ENCODE results near the gene NT5C1A. TPM values are rescaled to one million over a fixed set of nuclear protein-coding genes. Genes with fewer than 3 reads are reported as not detected.

Gene NT5C1A
- total and polyA plus RNA-seq, 5 donors = 5.7 to 44.8 (median 40.7) TPM

- H3K4me3 ChIP-seq (ENCODE audit: low read length) = no peak overlapping the region
- no peaks in the 10 kb centered on the region for H3K4me1 ChIP-seq (ENCODE audit: control insufficient read depth, insufficient read depth, low read length)
- WGBS = 82% methylated on average over 4 of the region's 4 CpGs
- intact Hi-C loops (cut with DNase I) = no loop called here
- DNase-seq (no peak), ATAC-seq (no peak)
- H3K27me3 ChIP-seq (ENCODE audit: control insufficient read depth, insufficient read depth) = no peaks in the 10 kb centered on the region
- no peak overlapping the region for H3K27ac ChIP-seq (ENCODE audit: low read length)
- H3K9me3 ChIP-seq (ENCODE audit: control insufficient read depth, low read length) = no peaks in the 10 kb centered on the region
These were observed 5.7 kb upstream of the NT5C1A start for GRCh38 chr1:39677645-39678044.

DNA sequence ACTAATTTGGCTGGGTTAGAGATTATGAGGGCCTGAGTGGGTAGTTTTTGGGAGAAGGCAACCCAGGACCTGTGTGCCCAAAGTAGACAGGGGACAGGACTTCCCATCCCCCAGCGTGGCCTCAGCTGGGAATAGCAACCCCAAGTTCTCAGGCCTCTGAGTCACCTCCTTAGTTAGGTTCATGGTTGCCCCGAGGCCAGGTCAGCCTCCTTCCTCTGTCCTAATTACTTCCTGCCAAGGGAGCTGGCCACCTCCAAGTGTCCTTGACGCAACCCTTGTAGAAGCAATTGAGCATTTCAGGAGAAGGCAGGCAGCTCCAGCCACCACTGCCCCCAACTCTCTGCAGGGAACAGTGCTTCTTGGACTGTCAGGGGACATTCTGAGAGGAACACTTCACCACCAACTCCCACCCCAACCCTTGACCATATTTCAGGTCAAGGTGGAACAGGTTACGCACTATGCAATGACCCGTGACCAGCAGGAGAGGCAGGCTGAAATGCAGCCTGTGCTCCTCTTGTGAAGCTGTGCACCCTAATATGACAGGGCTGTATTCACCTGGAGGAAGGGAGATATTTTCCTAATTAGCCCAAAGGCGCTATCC lies 5.1 kb upstream of the NT5C1A start:
- no peak for ATAC-seq
- Histone ChIP-seq H3K27me3 (ENCODE audit: control insufficient read depth, insufficient read depth) (no peaks in the 10 kb centered on the region), H3K9me3 (ENCODE audit: control insufficient read depth, low read length) (no peaks in the 10 kb centered on the region), H3K4me1 (ENCODE audit: control insufficient read depth, insufficient read depth, low read length) (no peaks in the 10 kb centered on the region), H3K4me3 (ENCODE audit: low read length) (no peak overlapping the region), H3K27ac (ENCODE audit: low read length) (no peak overlapping the region)
- intact Hi-C loops (cut with DNase I) = no loop called here
- WGBS = 80% methylated on average over 6 of the region's 6 CpGs
- no peak for DNase-seq

GRCh38 chr1:39675220-39675619 lies 3.3 kb upstream of the NT5C1A start:
- intact Hi-C loops (cut with DNase I) = no loop called here
- 85% methylated on average over 1 of the region's 1 CpG for WGBS
- no peaks in the 10 kb centered on the region for H3K27me3 ChIP-seq (ENCODE audit: control insufficient read depth, insufficient read depth)
- ATAC-seq (no peak), DNase-seq (no peak)
- H3K9me3 ChIP-seq (ENCODE audit: control insufficient read depth, low read length) = no peaks in the 10 kb centered on the region
- H3K4me1 ChIP-seq (ENCODE audit: control insufficient read depth, insufficient read depth, low read length) = no peaks in the 10 kb centered on the region
- no peak overlapping the region for H3K4me3 ChIP-seq (ENCODE audit: low read length)
- no peak overlapping the region for H3K27ac ChIP-seq (ENCODE audit: low read length)

GRCh38 chr1:39673215-39673614 lies 1.3 kb upstream of the NT5C1A start:
- no peak for ATAC-seq
- no peak for DNase-seq
- Histone ChIP-seq H3K27me3 (ENCODE audit: control insufficient read depth, insufficient read depth) (no peaks in the 10 kb centered on the region), H3K4me1 (ENCODE audit: control insufficient read depth, insufficient read depth, low read length) (peaks cover 2% of the 10 kb centered on the region), H3K27ac (ENCODE audit: low read length) (no peak overlapping the region), H3K9me3 (ENCODE audit: control insufficient read depth, low read length) (no peaks in the 10 kb centered on the region), H3K4me3 (ENCODE audit: low read length) (no peak overlapping the region)
- intact Hi-C loops (cut with DNase I) = no loop called here
- 87% methylated on average over 3 of the region's 3 CpGs for WGBS

GRCh38 chr1:39672551-39672947 lies 642 bp upstream of the NT5C1A start:
- no peaks in the 10 kb centered on the region for H3K27me3 ChIP-seq (ENCODE audit: control insufficient read depth, insufficient read depth)
- ATAC-seq (peak; percentile 20 to 37), DNase-seq (peak in 2 of 3 donors; percentile 52 to 71)
- WGBS = 25% methylated on average over 12 of the region's 12 CpGs
- intact Hi-C loops (cut with DNase I) = no loop called here
- H3K9me3 ChIP-seq (ENCODE audit: control insufficient read depth, low read length) = no peaks in the 10 kb centered on the region
- peaks cover 2% of the 10 kb centered on the region for H3K4me1 ChIP-seq (ENCODE audit: control insufficient read depth, insufficient read depth, low read length)
- H3K4me3 ChIP-seq (ENCODE audit: low read length) = peak overlapping the region; percentile 66
- H3K27ac ChIP-seq (ENCODE audit: low read length) = peak overlapping the region; percentile 24

DNA sequence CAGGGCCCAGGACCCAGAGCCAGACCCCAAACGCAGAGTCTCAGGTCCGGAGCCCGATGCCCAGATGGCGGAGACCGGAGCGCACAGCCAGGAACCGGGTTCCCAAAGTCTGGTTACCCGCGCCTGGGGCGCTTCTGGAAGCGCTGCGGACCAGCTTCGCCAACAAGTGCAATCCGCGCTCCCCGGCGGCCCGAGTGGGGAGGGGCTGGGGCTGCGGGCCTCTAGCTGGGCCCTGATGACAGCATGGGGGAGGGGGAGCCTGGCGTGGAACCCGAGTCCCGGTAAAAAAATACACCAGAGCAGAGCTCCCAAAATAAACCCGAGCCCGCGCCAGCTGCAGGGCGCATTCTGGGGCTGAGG lies 494 bp downstream of the NT5C1A start:
- intact Hi-C loops (cut with DNase I) = no loop called here
- Histone ChIP-seq H3K27me3 (ENCODE audit: control insufficient read depth, insufficient read depth) (no peaks in the 10 kb centered on the region), H3K27ac (ENCODE audit: low read length) (peak overlapping the region; percentile 75), H3K4me3 (ENCODE audit: low read length) (peak overlapping the region; percentile 66), H3K9me3 (ENCODE audit: control insufficient read depth, low read length) (no peaks in the 10 kb centered on the region), H3K4me1 (ENCODE audit: control insufficient read depth, insufficient read depth, low read length) (peaks cover 2% of the 10 kb centered on the region)
- ATAC-seq (peak; percentile 63 to 85), DNase-seq (peak; percentile 64 to 94 (median 91))
- whole genome bisulfite sequencing = 2% methylated on average over 26 of the region's 26 CpGs

GRCh38 chr1:39670689-39671088 lies 1.2 kb downstream of the NT5C1A start:
- H3K27me3 ChIP-seq (ENCODE audit: control insufficient read depth, insufficient read depth) = no peaks in the 10 kb centered on the region
- H3K9me3 ChIP-seq (ENCODE audit: control insufficient read depth, low read length) = no peaks in the 10 kb centered on the region
- DNase-seq = no peak
- no peak for ATAC-seq
- H3K4me3 ChIP-seq (ENCODE audit: low read length) = no peak overlapping the region
- peaks cover 2% of the 10 kb centered on the region for H3K4me1 ChIP-seq (ENCODE audit: control insufficient read depth, insufficient read depth, low read length)
- no peak overlapping the region for H3K27ac ChIP-seq (ENCODE audit: low read length)
- intact Hi-C loops (cut with DNase I) = no loop called here
- 22% methylated on average over 1 of the region's 1 CpG for WGBS

GRCh38 chr1:39668894-39669293 lies 3.0 kb downstream of the NT5C1A start:
- ATAC-seq (no peak), DNase-seq (peak in 1 of 3 donors; percentile 20)
- WGBS = 73% methylated on average over 3 of the region's 3 CpGs
- Histone ChIP-seq H3K27me3 (ENCODE audit: control insufficient read depth, insufficient read depth) (no peaks in the 10 kb centered on the region), H3K4me3 (ENCODE audit: low read length) (no peak overlapping the region), H3K4me1 (ENCODE audit: control insufficient read depth, insufficient read depth, low read length) (peaks cover 2% of the 10 kb centered on the region), H3K9me3 (ENCODE audit: control insufficient read depth, low read length) (no peaks in the 10 kb centered on the region), H3K27ac (ENCODE audit: low read length) (no peak overlapping the region)
- intact Hi-C loops (cut with DNase I) = loop anchor here in 1 of 4 donors (10.0 kb wide), 1 partner anchor 46 kb away; no protein-coding TSS in a partner anchor

DNA sequence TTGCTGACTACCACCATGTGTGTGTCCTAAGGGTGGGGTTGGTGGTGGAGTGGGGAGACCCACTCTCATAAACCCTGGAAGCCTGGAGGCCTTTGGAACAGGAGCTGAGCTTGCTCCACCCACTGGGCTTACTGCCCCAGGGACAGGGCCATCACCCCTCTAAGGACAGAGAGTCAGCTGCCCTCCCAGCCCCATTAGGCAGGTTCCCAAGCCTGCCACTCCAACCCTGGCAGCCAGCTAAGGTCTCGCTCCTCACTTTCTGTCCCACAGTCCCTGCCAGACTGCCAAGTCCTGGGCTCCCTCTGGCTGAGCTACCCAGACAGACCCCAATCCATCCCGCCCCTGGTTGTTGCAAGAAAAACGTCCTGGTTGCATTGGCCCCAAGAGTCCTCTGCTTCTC lies 3.8 kb downstream of the NT5C1A start:
- H3K27ac ChIP-seq (ENCODE audit: low read length) = no peak overlapping the region
- WGBS = 49% methylated on average over 3 of the region's 3 CpGs
- H3K9me3 ChIP-seq (ENCODE audit: control insufficient read depth, low read length) = no peaks in the 10 kb centered on the region
- H3K27me3 ChIP-seq (ENCODE audit: control insufficient read depth, insufficient read depth) = no peaks in the 10 kb centered on the region
- DNase-seq (peak; percentile 39 to 85 (median 80)), ATAC-seq (peak; percentile 56 to 58)
- H3K4me3 ChIP-seq (ENCODE audit: low read length) = no peak overlapping the region
- intact Hi-C loops (cut with DNase I) = loop anchor here in 1 of 4 donors (10.0 kb wide), 1 partner anchor 47 kb away; no protein-coding TSS in a partner anchor
- H3K4me1 ChIP-seq (ENCODE audit: control insufficient read depth, insufficient read depth, low read length) = peaks cover 2% of the 10 kb centered on the region

- no peaks in the 10 kb centered on the region for H3K27me3 ChIP-seq (ENCODE audit: control insufficient read depth, insufficient read depth)
- no peaks in the 10 kb centered on the region for H3K9me3 ChIP-seq (ENCODE audit: control insufficient read depth, low read length)
- no peak for DNase-seq
- peaks cover 2% of the 10 kb centered on the region for H3K4me1 ChIP-seq (ENCODE audit: control insufficient read depth, insufficient read depth, low read length)
- no peak overlapping the region for H3K4me3 ChIP-seq (ENCODE audit: low read length)
- no peak overlapping the region for H3K27ac ChIP-seq (ENCODE audit: low read length)
- no peak for ATAC-seq
- 89% methylated on average over 3 of the region's 3 CpGs for WGBS
- intact Hi-C loops (cut with DNase I) = loop anchor here in 1 of 4 donors (10.0 kb wide), 1 partner anchor 48 kb away; no protein-coding TSS in a partner anchor
These were observed 5.1 kb downstream of the NT5C1A start for GRCh38 chr1:39666772-39667171.

DNA sequence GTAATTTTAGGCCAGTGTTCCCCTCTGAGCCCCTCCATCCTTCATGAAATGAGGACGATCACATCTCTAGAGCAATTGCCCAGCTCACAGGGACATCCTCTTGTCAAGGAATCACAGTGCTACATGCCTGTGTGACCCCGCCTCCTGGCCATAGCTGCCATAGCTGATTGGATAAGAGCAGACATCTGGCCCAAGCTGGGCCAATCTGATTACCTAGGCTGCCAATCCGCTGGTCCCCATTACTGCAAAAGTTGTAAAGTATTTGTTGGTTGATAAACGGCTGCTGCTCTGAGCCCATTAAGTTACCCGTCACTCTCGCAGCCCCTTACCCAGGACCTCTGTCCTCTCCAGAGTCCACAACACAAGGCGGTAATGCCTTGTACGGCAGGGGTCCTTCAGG lies 8.3 kb downstream of the NT5C1A start:
- no peak overlapping the region for H3K4me3 ChIP-seq (ENCODE audit: low read length)
- DNase-seq = no peak
- ATAC-seq = no peak
- H3K4me1 ChIP-seq (ENCODE audit: control insufficient read depth, insufficient read depth, low read length) = no peaks in the 10 kb centered on the region
- no peaks in the 10 kb centered on the region for H3K27me3 ChIP-seq (ENCODE audit: control insufficient read depth, insufficient read depth)
- intact Hi-C loops (cut with DNase I) = loop anchor here in 1 of 4 donors (10.0 kb wide), 1 partner anchor 51 kb away; no protein-coding TSS in a partner anchor
- no peak overlapping the region for H3K27ac ChIP-seq (ENCODE audit: low read length)
- 82% methylated on average over 8 of the region's 8 CpGs for WGBS
- no peaks in the 10 kb centered on the region for H3K9me3 ChIP-seq (ENCODE audit: control insufficient read depth, low read length)
